CD4-positive, alpha-beta T cell treated with Interleukin-4 for 1 hour (primary cell): Measurements from ENCODE around the gene RABGAP1L.
A peak's percentile ranks its signal among the peaks of the same experiment; 100 is the strongest.

Experiments
- DNase-seq, 2 donors: peaks; one replicate each; pipeline ENCODE4 v3.0.0-alpha.2; 2020 to 2022

The RABGAP1L gene

GRCh38 chr1:174982971-174983689 is 823.8 kb downstream of the RABGAP1L start:
- DNase-seq, result peak; percentile 25 to 79

DNA sequence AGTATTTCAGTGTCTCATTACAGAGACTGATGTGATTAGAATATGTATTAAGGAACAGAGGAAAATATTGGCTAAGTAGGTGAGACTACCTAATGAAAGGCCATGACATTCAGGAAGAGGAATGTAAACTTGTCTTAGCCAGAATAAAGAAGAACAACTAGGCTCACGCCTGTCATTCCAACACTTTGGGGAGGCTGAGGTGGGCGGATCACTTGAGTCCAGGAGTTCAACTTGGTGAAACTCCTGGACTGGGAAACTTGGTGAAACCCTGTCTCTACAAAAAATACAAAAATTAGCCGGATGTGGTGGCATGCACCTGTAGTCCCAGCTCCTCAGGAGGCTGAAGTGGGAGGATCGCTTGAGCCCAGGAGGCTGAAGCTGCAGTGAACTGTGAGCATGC is 825.6 kb downstream of the RABGAP1L start:
- no peak for DNase-seq

GRCh38 chr1:174988539-174988938 is 829.2 kb downstream of the RABGAP1L start:
- no peak for DNase-seq

- no peak for DNase-seq
These were observed 829.7 kb downstream of the RABGAP1L start for GRCh38 chr1:174988986-174989385.

DNA sequence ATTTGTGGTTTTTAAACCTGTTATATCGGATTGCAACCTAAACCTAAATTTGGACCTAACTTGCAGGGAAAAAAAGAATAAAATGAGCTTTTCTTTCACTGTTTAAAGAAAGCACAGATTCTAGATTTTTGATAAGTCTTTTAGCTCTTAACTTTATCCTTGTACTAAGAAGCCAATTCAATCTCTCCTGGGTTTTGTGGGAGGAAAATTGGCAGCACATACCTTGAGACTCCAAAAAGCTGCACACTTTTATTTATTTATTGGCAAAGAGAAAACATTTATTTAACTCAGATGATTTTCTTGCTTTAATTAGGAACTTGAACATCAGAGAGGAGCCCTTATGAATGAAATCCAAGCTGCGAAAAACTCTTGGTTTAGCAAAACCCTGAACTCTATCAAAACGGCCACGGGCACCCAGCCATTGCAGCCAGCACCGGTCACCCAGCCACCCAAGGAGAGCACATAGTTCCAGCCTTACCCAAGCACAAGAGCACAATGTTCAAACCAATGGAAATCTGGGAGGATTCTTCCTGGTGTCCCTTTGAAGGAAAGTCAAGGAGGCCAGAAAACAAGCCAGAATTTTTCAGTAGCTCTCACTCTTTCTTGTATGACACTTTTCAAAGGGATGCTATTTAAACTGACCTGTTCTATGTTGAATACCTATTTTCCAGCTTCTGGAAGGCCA is 830.4 kb downstream of the RABGAP1L start:
- DNase-seq, result no peak

GRCh38 chr1:174990382-174990999 is 831.2 kb downstream of the RABGAP1L start:
- DNase-seq, result peak in 1 of 2 donors; percentile 62

GRCh38 chr1:174991473-174991872 is 832.2 kb downstream of the RABGAP1L start:
- DNase-seq, result no peak

GRCh38 chr1:174995121-174995520 is 835.8 kb downstream of the RABGAP1L start:
- DNase-seq, result no peak

GRCh38 chr1:174995916-174996315 is 836.6 kb downstream of the RABGAP1L start:
- DNase-seq, result no peak

GRCh38 chr1:174996476-174996875 is 837.2 kb downstream of the RABGAP1L start:
- DNase-seq, result no peak

- DNase-seq, result no peak
These were observed 837.7 kb downstream of the RABGAP1L start for GRCh38 chr1:174997041-174997440.

- DNase-seq, result peak; percentile 75 to 86
These were observed 839.4 kb downstream of the RABGAP1L start for GRCh38 chr1:174998569-174999215.

- peak; percentile 99 for DNase-seq
These were observed 840.1 kb downstream of the RABGAP1L start for GRCh38 chr1:174999216-174999935.

- peak in 1 of 2 donors; percentile 46 for DNase-seq
These were observed 840.8 kb downstream of the RABGAP1L start, which contains the start of gene CACYBP for GRCh38 chr1:174999936-175000696. Gene CACYBP, plus strand, starts transcription at chr1:174999947. Its CDS starts 234 bp downstream, at chr1:175000181.

- DNase-seq, result peak in 1 of 2 donors; percentile 34
These were observed 841.4 kb downstream of the RABGAP1L start for GRCh38 chr1:175000697-175001187.

- DNase-seq, result no peak
These were observed 843.7 kb downstream of the RABGAP1L start for GRCh38 chr1:175002910-175003517.

GRCh38 chr1:175003521-175003920 is 844.2 kb downstream of the RABGAP1L start:
- no peak for DNase-seq

DNA sequence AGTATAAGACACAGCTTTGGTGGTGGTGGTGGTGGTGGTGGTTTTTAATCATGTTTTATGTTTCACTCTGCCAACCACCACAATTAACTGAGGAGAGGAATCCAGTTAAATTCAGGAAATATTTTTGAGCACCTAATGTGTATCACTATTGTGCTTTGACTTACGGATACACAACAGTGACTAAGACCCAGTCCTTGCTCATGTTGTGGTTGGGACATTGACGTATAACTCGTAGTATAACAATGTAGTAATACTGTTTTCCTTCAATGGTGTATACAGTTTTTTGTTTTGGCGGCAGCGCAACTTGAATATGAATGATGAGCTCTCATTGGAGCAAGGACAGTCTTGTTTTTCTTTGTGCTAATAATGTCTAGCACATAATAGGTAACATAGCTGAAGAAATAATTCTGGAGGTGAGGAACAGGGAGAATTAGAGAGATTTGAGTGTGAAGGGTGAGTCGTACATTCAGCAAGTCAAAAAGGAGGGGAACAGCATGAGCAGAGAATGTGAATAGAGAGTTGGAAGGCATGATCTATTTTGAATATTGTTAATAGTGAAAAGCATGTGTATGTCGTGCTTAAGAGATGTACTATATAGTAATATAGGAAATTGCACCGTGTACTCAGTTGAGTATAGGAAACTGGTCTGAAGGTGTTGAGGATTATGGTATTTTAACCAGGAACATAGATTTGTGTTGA is 845.9 kb downstream of the RABGAP1L start:
- no peak for DNase-seq

DNA sequence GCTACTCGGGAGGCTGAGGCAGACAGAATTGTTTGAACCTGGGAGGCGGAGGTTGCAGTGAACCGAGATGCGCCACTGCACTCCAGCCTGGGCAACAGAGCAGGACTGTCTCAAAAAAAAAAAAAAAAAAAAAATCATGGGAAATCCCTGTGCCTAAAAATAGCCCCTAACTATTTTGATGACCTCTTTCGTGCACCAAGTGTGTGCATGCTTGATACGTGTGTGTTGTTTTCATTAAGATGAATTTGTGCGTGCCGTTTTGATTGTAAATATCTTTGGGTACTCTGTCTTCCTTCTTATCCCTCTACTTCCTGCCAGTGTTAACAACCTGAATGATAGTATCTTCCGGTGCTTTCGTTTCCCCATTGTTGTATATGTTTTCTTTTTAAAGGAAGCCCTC is 850.2 kb downstream of the RABGAP1L start:
- no peak for DNase-seq

GRCh38 chr1:175013445-175013844 is 854.1 kb downstream of the RABGAP1L start:
- DNase-seq, result no peak

GRCh38 chr1:175015243-175015642 is 855.9 kb downstream of the RABGAP1L start:
- DNase-seq, result no peak
